UCSD-AML1 (cell line): ENCODE measurements around the gene PKN1.
"Not testable (repeated sequence)": the region's sequence is repeated elsewhere in the genome, so short reads cannot be mapped to it uniquely, and the experiment has no call there.

Experiments
- DNase-seq: peaks from one replicate; lab custom pipeline; 2025; ENCODE audit not compliant: unreplicated experiment; lab: John Stamatoyannopoulos, UW

Gene PKN1

GRCh38 chr19:14428882-14429416 lies 4.2 kb upstream of the PKN1 start:
- DNase-seq = no peak

DNA sequence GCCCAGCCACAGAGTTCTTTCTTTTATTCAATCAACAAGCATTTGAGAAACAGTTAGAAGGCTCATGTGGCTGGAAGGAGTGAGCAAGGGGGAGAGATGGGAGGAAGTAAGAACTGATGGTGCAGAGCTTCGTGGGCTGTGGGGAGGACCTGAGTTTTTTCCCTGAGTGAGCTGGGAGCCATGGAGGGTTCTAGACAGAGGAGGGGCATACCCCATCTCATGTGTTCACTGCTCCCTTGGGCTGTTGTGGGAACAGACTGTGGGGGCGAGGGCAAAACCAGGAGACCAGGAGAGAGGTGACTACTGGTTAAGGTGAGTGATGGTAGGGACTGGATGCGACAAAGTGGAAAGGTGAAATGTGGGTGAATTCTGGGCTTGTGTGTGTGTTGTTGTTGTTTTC lies 2.4 kb upstream of the PKN1 start:
- no peak for DNase-seq

- no peak for DNase-seq
Observed at GRCh38 chr19:14433554-14434501, 722 bp downstream of the PKN1 start.

DNA sequence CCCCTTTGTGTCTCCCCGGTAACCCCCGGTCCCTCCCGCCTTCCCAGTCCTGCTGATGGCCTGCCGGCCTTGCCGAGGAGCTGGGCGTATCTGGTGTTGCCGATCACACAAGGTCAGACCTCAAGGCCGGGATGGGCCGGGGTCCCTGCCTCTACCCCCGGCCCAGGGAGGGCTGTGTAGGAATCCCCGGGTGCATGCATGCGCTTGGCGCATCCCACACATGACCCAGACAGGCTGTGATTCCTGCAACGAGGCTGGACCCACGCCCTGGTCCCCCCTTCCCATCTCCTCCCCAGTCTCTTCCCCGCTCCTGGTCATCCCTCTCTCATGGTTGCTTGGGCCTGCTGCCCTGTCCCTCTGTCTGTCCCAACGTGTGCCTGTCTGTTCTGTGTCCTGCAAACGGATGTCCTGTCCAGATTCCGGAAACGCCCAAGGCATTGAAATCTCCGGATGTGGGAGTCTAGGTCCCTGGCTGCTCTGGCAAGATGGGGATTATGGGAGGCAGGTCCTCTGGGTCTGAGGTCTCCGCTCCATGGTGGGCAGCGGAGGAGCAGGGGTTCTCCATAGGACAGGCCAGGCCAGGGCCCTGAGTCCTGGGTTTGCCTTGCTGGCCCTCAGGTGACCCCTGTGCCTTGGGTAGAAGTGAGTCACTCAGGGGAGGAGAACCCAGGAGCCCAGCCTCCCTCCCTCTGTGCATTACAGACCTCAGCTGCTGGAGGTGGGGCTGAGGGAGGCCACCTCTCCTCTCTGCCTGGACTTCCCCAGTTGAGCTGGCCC lies 1.6 kb downstream of the PKN1 start:
- peak; percentile 63 for DNase-seq

DNA sequence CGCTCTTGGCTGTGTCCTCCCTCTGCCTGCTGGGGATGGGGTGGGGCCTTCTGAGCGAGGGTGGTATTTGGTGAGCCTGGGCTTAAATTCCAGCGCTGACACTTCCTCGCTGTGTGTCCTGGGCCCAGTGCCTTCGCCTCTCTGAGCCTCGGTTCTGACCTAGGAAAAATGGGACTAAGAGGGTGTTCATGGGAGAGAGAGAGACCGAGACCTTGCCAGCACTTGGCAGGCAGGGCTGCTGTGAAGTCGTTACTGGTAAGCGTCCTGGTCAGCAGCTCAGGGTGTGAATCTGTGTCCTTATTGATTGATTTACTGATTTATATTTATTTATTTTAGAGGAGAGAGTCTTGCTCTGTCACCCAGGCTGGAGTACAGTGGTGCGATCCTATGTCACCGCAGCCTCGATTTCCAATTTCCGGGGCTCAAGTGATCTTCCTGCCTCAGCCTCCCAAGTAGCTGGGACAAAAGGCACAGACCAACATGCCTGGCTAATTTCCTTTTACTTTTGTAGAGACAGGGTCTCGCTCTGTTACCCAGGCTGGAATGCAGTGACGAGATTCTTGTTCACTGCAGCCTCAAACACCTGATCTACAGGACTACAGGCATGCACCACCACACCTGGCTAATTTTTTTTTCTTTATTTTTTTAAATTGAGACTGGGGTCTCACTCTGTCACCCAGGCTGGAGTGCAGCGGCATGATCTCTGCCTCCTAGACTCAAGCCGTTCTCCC lies 2.4 kb downstream of the PKN1 start:
- DNase-seq = no peak

GRCh38 chr19:14437578-14438140 lies 4.6 kb downstream of the PKN1 start:
- no peak for DNase-seq

DNA sequence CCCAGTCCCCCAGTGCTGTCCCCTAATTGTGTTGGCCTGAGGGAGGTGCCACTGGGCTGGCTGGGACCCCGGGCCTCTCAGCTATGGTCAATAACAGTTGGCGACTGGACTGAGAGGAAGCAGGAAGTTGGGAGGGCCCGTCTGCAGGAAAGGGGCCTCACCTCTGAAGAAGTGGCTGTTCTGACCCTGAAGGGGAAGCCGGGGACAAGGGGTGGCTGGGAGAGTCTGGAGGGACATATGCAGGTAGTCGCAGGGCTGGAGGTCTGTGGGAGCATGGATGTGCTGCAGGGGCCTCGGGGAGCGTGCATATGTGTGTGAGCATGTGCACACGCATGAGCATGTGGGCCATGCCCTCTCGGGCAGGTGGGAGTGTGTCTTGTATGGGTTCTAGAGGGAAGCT lies 5.9 kb downstream of the PKN1 start:
- DNase-seq = peak; percentile 54

DNA sequence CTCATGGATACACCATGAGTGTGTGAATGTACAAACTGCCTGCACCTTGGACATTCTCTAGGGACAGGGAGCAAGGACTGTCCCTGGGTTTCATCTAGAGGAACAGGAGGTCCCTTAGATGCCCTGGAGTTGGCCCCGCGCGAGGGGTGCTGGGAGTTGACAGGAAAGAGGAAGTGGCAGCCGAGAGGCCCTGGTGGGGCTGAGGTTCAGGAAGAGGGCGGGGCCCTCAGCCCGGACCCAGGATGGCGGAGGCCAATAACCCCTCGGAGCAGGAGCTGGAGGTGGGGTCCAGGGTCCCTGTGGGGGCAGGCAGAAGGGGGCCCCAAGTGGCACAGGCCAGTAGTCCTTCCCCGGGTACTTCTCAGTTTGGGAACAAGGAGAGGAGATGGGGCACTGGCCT lies 6.9 kb downstream of the PKN1 start:
- DNase-seq = peak; percentile 91

DNA sequence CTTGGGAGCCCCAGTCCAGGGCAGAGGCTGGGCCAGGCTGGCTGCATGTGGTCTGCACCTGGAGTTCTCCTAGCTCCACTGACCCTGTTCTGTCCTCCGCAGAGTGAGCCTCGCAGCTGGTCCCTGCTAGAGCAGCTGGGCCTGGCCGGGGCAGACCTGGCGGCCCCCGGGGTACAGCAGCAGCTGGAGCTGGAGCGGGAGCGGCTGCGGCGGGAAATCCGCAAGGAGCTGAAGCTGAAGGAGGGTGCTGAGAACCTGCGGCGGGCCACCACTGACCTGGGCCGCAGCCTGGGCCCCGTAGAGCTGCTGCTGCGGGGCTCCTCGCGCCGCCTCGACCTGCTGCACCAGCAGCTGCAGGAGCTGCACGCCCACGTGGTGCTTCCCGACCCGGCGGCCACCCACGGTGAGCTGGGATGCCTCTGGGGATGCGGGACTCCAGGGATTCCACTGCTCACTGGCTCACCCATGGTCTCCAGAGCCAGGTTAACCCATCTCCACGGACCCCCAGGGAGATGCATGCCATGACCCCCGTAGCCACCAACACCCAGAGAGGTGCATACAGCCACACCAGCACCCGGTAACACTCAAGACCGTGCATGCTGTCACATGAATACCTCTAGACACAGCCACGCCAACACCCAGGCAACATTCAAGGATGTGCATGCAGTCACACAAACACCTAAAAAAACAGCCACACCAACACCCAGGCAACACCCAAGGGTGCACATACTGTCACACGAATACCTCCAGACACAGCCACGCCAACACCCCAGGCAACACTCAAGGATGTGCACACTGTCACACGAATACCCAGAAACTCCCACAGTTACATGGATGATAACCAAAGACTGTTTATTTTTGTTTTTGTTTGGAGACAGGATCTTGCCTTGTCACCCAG lies 8.2 kb downstream of the PKN1 start:
- no peak for DNase-seq

DNA sequence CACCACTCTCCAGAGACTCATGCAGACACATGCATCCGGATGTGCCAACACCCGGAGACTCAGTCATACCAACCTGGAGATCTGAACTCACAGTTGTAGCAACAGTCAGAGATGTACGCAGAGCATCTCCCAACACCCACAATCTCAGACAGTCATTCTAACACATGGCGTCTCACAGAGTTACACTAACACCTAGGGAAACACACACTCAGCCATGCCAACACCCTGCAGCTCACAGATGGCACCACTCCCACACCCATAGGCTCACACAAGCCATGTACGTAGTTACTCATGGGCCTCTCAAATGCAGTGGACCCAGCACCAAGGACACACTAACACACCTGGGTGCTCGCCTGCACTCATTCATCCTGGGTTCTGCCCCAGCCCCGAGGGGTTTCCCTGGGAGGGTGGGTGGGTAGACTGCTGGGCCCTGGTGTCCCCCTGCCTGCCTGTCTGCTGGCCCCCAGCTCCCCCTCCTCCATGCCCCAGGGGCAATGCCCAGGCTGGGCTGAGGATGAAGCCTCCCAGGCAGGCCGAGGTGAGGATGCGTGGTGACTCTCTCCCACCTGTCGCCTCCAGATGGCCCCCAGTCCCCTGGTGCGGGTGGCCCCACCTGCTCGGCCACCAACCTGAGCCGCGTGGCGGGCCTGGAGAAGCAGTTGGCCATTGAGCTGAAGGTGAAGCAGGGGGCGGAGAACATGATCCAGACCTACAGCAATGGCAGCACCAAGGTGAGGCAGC lies 10.0 kb downstream of the PKN1 start:
- no peak for DNase-seq

DNA sequence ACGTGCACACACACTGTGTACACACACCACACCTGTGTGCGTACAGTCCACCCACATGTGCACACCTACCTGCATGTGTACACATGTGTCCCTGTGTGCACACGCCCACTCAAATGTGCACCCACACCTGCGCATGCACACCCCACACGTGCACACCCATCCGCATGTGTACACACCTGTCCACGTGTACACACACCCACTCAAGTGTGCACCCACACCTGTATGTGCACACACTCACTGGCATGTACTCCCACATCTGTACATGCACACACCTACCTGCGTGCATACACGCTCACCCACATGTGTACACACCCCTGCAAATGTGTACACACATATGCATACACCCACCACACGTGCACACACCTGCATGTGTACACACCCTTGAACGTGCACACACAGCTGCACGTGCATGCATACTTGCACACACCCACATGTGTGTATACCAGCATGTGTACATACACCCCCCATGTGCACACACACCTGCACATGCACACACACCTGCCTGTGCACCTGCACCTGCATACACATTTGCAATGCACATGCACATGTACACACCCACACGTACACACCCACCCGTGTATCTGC lies 10.6 kb downstream of the PKN1 start:
- DNase-seq = no peak

GRCh38 chr19:14446336-14447036 lies 13.4 kb downstream of the PKN1 start:
- DNase-seq = no peak

- DNase-seq = no peak
Observed at GRCh38 chr19:14449321-14449720, 16.2 kb downstream of the PKN1 start.

- peak; percentile 75 for DNase-seq
Observed at GRCh38 chr19:14450168-14450874, 17.2 kb downstream of the PKN1 start.

DNA sequence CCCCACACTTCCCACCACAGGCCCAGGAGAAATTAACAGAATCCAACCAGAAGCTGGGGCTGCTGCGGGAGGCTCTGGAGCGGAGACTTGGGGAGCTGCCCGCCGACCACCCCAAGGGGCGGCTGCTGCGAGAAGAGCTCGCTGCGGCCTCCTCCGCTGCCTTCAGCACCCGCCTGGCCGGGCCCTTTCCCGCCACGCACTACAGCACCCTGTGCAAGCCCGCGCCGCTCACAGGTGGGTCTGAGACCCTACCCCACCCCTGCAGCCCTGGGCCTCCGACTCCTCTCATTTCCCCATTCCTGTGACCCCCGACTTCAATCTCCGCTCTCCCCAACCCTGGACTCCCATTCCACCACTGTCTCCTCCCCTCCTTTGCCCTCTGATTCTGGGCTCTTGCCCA lies 17.8 kb downstream of the PKN1 start:
- DNase-seq = no peak

GRCh38 chr19:14452303-14452702 lies 19.2 kb downstream of the PKN1 start:
- not testable (repeated sequence) for DNase-seq

DNA sequence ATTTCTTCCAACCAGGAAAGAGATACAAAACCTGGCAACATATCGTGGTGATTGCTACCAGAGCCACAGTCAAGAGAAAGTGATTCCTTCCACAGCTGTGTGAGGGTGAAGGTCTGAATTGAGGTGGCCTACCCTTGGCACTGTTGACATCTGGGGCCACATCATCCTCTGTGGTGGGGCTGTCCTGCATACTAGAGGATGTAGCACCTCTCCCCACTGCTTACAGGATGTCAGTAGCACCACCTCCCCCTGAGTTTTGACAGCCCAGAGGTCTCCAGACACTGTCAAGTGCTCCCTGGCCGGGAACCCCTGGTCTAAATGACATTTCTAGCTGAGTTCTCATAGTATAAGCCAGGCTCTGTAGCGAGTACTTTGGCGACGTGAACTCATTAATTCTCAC lies 26.6 kb downstream of the PKN1 start:
- no peak for DNase-seq

GRCh38 chr19:14460935-14461334 lies 27.8 kb downstream of the PKN1 start:
- DNase-seq = no peak
